Stromal cell of bone marrow (primary cell): Measurements from ENCODE around the gene ARG1.
A peak's percentile ranks its signal among the peaks of the same experiment; 100 is the strongest.

Experiments used
- DNase-seq: peaks from one replicate; pipeline ENCODE4 v3.0.0-alpha.2; 2012; ENCODE audit warnings: low read depth

ARG1 gene

DNA sequence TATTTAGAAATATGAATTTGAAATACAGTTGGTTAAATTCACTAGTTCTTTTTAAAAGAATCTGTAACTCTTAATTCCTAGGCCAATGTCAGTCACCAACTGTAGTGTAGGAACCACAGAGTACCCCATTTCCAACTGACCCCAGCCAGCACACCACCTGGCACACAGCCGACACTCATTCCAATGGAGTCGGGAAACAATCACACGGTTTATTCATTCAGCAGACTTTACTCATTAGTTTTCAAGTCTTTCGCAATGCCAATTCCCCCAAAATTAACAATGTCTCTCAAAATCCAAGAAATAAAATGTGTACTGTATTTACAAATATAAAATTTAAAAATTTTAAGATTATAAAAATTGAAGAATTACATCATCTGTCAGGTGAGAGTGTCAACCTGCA, 13.5 kb downstream of the ARG1 start:
- DNase-seq: no peak

DNA sequence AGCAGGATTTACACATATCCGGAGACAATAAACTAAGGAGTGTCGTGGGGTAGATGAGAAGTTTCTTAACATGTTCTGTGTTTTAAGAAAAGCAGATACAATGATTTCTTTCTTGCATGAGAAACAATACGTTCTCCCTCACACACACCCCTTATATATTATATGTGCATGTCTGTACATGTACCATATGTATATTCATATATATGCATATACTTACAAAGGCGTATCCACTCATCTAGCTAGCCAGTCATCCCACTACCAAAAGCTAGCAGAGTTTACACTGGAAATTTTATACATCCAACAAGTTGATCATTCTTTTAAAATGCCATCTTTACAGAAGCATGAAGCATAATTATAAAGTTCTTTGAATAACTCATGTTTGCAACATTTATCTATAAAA, 14.9 kb downstream of the ARG1 start:
- DNase-seq: no peak

DNA sequence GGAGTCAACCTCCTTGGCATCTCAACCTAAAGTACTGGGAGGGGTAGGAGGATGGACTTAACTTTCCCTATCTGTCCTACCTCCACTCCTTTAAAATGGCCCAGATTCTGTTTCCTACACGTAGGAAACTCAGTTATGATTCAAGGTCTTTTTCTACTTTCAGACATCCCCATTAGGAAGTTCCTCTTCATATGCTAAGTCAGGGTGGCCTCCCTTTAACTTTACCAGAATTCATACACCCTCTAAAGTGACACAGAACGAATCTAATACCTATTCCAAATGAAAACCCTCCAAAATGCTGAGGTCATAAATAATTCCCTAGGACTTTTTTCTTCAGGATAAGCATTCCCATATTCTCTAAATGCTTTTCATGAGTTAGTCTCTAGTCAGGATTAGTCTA, 15.6 kb downstream of the ARG1 start:
- no peak for DNase-seq

DNA sequence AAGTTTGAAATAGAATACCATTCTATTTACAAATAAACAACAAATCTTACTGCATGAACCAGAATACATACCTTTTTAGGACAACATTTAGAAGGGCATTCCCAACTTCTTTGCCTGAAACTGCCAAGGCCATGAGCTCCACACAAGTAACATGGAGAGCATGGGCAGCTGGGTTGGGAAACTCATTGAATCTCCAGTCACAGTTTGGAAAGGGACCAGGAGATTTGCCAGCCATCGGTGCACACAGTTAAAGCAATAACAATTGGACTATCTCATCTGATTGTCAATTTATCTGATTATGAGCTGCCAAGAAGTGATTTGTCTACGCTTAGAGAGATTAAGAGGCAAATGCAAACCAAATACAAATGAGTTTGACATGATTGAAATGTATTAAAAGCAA, 19.9 kb downstream of the ARG1 start:
- no peak for DNase-seq

DNA sequence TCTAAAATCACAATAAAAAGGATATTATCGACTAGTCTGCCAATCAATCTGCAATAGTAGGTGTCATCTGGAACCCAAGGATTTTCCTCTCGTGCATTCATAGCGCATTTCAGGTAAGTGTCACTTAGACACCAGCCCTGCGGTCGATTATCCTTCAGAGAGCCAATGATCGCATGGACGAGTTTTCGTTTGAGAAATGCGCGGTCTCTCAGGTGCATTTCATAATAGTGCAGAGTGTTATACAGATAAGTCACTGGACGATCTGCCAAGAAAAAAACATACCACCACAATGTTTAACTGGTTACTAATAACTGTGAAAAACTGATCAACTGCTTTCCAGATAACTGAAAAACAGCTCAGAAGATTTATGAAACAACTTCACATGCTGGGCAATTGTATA, 21.0 kb downstream of the ARG1 start:
- DNase-seq: no peak

DNA sequence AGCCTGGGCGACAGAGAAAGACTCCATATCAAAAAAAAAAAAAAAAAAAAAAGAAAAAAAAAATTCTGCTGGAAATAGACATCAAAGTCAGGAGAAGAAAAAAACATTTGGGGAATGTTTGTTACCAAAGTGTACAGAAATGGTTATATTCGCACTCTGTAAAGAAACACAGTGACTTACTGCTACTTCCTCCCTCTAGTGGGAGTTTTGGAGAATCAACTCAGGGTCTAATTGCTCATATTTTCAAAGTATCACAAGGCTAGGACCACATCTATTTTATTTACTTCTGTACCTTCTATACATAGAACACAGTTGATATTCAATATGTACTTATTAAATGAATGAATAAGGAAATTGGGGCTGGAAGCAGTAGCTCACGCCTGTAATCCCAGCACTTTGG, 24.4 kb downstream of the ARG1 start:
- no peak for DNase-seq

DNA sequence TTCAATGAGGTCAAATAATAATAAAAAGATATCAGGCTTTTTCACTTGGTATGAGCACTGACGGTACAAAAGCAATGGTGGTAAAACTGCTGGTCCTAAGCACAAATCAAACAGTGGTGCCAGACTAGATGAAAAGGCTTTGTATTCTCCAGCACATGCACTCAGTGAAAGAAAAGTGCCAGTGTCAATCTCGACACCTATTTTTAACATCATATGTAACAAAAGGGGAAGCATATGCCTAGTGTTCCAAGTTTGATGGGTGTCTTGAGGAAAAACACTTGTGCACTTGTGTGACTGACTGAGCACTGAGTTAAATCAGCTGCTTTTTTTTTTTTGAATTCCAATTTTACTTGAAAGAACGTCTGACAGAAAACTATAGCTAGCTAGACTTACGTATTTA, 27.7 kb downstream of the ARG1 start:
- DNase-seq: no peak

DNA sequence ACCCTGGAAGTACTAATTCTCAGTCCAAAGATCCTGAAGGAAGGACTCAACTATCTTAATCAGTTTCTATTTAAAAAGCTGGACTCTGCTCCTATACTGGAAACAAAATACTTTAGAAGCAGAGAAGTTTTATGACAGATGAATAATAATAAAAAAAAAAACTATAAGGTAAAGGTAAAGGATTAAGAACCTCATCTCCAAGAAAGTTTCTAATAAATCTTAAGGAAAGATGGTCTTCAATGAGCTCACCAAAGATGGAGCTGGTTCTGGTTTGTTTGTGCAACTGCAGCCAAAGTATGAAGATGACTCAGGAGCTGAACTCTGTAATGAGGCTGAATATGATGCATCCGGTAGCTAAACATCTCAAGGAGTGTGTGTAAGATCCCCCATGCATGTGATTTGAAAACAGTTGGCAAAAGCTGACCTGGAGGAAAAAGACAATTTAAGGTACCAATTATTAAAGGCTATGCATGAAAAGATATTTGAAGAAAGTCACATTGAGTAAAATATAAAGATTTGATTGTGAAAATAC, 29.8 kb downstream of the ARG1 start:
- peak; percentile 83 for DNase-seq

DNA sequence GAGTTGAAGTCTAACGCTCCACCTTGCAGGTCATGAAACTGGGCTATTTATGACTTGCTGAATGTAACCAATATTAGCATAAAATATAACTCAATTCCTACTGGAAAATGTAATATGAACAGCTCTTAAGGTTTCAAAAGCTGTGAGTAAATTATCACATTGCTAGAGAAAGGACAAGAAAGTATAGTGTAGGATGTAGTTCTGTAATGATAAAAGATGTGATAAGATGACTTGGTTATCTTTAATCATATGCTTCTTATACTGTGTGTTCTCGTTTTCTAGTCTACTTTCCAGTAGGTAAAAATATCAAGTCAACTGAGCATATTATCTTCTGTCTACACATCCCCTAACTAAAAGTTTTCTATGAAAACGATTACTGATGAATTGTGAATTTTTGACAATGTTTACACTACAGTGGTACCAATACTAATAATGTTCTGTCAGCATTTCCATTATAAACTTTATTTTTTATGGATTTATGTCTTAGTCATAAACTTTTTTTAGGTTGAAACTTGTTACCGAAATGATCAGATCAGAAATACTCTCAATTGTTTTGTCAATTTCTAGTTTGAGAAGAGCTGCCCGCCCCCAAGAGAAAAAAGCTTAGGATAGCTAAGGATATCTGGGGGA, 40.4 kb downstream of the ARG1 start:
- DNase-seq: no peak

DNA sequence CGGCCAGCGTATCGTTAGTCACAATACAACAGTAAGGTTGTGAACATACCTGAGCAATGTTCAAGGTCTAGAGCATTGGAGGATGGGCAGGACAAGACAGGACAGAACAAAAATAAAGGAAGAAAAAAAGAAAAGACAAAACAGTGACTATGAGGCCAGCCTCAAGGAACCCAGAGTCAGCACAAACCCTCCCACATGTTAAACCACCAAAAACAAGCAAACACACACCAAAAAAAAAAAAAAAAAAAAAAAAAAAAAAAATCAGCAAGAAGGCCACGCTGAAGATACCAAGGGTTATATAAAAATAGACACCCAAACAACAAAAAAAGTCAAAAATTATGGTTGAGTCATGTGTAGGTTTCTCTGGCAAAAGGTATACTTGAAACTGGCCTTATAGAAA, 42.2 kb downstream of the ARG1 start:
- DNase-seq: no peak

DNA sequence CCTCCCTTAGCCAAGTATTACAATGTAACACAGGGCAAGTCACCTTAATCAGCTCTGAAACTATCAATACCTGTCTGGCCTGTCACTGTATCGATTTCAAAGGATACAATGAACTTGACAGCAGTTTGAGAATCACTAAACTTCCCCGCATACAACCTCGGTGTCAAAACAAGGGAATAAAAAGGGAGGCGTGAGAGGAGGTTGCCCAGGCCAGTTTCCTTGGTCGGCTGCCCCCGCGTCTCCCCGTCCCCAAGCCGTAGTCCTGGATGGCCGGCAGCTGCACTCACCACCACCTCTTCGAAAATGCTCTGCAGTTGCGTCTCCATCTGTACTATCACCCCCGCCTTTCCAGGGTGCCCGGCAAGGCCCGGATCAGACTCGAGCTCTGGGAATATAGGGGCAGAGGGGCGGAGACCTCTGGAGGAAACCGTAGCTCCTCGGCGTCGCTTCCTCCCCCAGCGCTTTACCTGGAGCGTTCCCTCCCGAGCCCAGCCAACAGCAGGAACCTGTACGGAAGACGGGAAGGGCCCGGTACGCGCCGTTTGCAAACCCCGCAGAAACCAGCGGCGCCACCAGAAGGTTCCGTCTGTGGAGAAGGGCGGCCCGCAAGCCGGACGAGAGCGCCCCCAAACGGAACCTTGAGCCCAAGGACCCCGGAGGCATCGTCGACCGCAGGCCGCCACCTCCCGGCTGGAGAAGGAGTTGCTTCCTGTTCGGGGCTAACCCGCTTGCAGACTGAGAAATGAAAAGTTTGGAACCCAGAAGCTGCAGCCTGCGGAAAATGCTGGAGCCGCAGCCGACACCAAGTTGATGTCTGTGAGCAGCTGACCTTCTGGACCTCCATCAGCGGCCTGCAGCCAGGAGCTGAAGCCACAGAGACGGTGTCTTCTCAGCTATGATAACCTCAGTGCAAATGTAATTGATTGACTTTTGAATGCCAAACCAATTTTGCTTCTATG, 55.0 kb downstream of the ARG1 start, which contains the start of gene MED23:
Gene MED23, minus strand, starts transcription at position 519 of the 959 bp plus-strand sequence. Its CDS starts 193 bp downstream, at position 326.
- peak; percentile 83 for DNase-seq

DNA sequence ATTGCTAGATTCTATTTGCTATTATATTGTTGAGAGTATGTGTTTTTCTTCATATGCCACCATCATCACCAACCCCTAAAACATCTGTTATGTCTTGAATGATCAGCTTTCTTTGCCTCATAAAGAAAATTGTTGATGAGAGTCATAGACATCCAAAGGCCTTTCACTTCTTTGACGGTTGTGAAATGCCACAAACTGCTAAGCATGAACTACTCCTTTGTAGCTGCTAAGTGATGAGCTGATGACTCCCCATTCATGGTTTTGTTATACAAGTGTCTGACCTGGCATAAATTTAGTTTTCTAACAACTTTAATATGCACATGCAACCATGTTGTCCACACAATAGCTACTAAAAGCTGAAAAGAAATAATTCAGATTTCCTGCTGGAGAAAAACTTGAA, 55.7 kb downstream of the ARG1 start:
- DNase-seq: peak; percentile 8

DNA sequence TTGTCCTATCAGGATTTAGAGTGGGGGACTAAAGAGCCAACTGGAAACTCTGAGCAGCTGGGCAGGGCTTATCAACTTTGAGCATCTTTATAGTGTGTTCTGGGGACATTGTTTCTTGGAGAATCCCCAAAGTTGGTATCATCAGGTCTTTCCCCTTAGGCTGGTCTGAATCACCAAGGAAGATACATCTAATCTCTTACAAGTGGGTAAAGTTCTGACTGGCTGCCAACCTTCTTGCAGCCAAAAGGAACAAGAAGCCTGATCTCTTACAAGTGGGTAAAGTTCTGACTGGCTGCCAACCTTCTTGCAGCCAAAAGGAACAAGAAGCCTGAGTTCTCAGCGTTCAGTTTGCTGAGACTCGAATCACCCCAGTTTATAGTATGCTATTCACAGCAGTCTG, 56.6 kb downstream of the ARG1 start:
- DNase-seq: no peak

DNA sequence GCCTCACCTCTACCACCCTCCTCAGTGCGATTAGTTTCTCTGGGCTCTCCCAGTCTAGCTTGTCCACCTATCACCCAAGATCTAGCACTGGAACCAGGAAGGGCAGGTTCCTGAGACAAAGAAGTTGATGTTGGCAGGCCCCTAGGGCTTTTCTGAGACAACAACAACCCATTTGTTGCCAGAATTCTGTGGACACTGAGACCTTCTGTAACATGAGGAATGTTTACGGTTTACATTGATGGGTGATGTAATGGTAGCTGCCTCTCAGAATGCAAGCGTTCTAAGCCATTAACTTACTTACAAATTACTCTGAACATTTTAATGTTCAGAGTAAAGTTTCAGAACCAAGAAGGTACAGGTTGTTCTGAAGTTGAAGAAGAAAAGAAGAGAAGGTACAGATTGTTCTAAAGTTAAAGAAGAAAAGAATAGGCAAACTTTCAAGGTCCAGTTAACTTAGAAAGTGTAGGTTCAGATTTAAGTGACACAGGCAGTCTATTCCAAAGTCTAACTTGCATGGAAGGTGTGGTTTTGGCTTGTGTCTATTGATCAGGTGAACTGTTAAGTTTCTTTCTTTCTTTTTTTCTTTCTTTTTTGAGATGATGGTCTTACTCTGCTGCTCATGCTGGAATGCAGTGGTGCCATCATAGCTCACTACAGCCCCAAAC, 58.7 kb downstream of the ARG1 start:
- no peak for DNase-seq
